Stimulated activated CD8-positive, alpha-beta memory T cell treated with anti-CD3 and anti-CD28 coated beads, Interleukin-2, amount 100 ng/mL, for 1 hour (primary cell): ENCODE data around the gene GSX2.
"Not testable (repeated sequence)": the region's sequence is repeated elsewhere in the genome, so short reads cannot be mapped to it uniquely, and the experiment has no call there.

Source experiments
- DNase-seq, 2 donors: peaks; one replicate each; pipeline ENCODE4 v3.0.0-alpha.2; 2020; ENCODE audit warnings: low read depth in 2 of 2

The GSX2 gene

GRCh38 chr4:54103190-54103574 lies 3.2 kb downstream of the GSX2 start:
- DNase-seq, result no peak

DNA sequence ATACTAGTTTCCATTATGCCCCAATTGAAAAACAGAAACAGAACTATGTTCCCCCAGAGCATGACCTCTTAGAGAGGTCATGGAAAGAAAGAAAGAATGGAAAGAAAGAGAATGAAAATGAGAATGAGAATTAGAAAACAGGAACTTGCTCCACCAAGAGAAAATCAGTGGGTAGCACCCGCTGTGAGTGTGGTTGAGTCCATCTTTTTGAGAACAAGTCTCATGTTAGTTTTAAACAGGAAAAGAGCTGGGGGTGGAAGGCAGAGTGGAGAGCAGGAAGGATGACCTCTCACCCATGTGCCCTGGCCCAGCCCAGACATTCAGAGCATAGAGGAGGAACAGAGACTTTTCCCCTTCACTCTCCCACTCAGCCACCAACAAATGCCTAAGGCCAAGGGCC lies 4.9 kb downstream of the GSX2 start:
- DNase-seq, result no peak

GRCh38 chr4:54107951-54108748 lies 8.2 kb downstream of the GSX2 start:
- no peak for DNase-seq

DNA sequence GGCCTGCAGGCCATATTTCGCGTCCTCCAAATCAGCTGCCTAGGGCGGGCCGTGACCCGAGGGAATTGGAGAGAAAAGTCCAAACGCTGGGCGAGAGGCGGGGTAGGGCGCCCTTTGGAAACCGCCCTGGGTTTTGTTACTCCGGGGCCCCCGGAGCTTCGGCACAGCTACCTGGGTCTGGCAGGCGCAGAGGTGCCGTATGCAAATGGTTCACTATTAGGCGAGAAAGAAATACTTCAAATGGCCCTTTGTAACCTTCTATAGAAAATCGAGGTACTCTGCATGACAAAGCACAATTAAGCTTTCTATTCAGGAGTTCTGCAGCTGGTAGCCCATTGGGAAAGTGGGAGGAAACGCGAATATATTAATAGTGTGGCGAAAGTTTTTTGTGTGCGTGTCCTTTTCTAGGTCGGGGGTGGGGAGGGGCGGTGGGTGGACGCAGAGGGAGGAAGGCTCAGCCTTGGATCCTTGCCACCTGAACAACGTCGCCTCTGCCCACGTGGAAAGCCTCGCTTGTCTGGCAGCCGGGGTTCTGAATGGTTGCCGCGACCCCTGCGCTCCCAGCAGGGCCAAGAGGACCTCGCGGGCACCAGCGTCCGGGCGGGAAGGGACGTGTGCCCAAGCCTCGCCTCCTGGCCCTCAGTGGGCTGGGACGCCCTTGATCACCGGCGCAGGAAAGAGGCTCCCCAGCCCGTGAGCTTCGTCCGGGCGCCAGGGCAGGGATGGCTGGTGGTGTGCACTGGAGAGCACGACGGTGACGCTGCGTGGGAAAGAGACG lies 9.5 kb downstream of the GSX2 start:
- DNase-seq, result no peak

DNA sequence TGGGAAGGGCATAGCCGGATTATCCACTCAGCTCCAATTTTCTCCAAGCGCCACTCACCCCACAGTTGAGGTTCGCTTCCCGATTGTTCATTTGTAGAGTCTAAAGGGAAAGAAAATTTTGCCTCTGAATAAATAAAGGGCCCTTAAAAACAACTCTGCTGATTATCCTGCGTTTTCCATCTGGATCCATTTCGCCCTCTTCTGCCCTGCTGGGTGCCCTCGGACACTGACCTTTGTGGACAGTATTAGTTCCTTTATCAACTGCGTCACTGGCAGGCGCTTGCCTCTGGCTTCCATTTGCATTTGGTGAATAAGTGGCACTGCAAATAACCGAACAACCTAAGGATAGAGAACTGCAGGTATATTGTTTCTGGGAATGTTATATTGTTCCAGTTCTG lies 10.1 kb downstream of the GSX2 start:
- no peak for DNase-seq

GRCh38 chr4:54113206-54113605 lies 13.2 kb downstream of the GSX2 start:
- DNase-seq, result not testable (repeated sequence)

DNA sequence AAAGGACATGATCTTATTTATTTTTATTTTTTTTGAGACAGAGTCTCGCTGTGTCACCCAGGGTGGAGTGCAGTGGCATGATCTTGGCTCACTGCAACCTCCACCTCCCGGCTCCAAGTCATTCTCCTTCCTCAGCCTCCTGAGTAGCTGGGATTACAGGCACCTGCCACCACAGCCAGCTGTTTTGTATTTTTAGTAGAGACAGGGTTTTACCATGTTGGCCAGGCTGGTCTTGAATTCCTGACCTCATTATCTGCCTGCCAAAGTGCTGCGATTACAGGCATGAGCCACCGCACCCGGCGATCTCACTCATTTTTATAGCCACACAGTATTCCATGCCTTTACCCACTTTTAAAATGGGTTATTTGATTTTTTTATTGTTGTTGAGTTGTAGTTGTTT lies 16.3 kb downstream of the GSX2 start:
- not testable (repeated sequence) for DNase-seq

- DNase-seq, result no peak
Measured at GRCh38 chr4:54118850-54119589, 19.1 kb downstream of the GSX2 start.

DNA sequence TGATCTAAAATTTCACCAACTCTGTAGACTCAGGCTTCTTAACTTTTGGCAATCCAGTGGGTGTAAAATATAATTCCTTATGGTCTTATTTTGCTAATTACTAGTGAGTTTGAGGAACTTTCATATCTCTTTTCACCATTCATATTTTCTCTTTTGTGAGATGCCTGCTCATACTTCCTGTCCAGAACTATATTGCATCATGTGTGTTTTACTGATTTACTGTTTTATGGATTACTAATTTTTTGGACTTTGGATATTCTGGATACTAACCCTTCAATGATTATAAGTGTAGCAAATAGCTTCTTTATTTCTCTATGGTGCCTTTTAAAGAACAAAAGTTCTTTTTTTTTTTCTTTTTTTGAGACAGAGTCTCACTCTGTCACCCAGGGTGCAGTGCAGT lies 20.6 kb downstream of the GSX2 start:
- no peak for DNase-seq

- DNase-seq, result no peak
Measured at GRCh38 chr4:54127660-54128059, 27.7 kb downstream of the GSX2 start.

GRCh38 chr4:54128694-54129093 lies 28.7 kb downstream of the GSX2 start:
- DNase-seq, result not testable (repeated sequence)

- no peak for DNase-seq
Measured at GRCh38 chr4:54139332-54139731, 39.4 kb downstream of the GSX2 start.

GRCh38 chr4:54140287-54140686 lies 40.3 kb downstream of the GSX2 start:
- no peak for DNase-seq

- no peak for DNase-seq
Measured at GRCh38 chr4:54144199-54144598, 44.2 kb downstream of the GSX2 start.

DNA sequence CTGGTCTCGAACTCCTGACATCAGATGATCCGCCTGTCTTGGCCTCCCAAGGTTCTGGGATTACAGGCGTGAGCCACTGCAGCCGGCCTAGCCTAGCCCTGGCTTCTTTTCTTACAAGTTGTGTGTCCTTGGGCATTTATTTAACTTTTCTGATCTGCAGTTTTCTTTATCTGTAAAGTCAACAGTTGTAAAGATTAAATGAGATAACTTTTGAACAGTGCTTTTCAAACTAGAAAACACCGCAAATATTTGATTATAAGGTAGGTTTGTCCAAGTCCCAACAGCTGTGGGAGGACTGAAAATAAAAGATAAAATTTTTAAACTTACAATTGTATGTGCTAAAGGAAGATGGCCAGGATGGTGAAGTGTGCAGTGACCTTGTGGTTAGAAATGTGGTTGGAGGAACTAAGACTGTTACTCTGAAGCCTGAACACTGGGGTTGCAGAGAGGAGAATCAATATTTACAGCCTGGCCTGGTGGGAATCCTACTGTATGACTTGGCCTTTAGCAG lies 44.8 kb downstream of the GSX2 start:
- DNase-seq, result no peak

GRCh38 chr4:54146139-54146538 lies 46.2 kb downstream of the GSX2 start:
- DNase-seq, result no peak

- no peak for DNase-seq
Measured at GRCh38 chr4:54149323-54149722, 49.4 kb downstream of the GSX2 start.
